GM19240 (cell line): ENCODE results near the gene HSPA6.
"Not testable (repeated sequence)": the region's sequence is repeated elsewhere in the genome, so short reads cannot be mapped to it uniquely, and the experiment has no call there.

ENCODE experiments used
- DNase-seq: peaks from one replicate; pipeline ENCODE4 v3.0.0; 2011; ENCODE audit warnings: low spot score; ENCODE audit not compliant: insufficient read length

HSPA6 gene

GRCh38 chr1:161502641-161503393, 21.5 kb upstream of the HSPA6 start:
- DNase-seq = no peak

- no peak for DNase-seq
Observed at GRCh38 chr1:161503394-161503748, 21.0 kb upstream of the HSPA6 start.

GRCh38 chr1:161505686-161506085, 18.7 kb upstream of the HSPA6 start:
- DNase-seq = no peak

GRCh38 chr1:161506336-161507223, 17.8 kb upstream of the HSPA6 start:
- no peak for DNase-seq

- no peak for DNase-seq
Observed at GRCh38 chr1:161510477-161510876, 13.9 kb upstream of the HSPA6 start.

- no peak for DNase-seq
Observed at GRCh38 chr1:161511018-161511755, 13.2 kb upstream of the HSPA6 start.

GRCh38 chr1:161511756-161512060, 12.6 kb upstream of the HSPA6 start:
- DNase-seq = no peak

GRCh38 chr1:161512636-161513447, 11.5 kb upstream of the HSPA6 start:
- DNase-seq = not testable (repeated sequence)

GRCh38 chr1:161513448-161513780, 10.9 kb upstream of the HSPA6 start:
- not testable (repeated sequence) for DNase-seq

GRCh38 chr1:161513953-161514352, 10.4 kb upstream of the HSPA6 start:
- not testable (repeated sequence) for DNase-seq

- not testable (repeated sequence) for DNase-seq
Observed at GRCh38 chr1:161523041-161523816, 1.1 kb upstream of the HSPA6 start.

GRCh38 chr1:161524742-161525291, 477 bp downstream of the HSPA6 start:
- DNase-seq = not testable (repeated sequence)

- not testable (repeated sequence) for DNase-seq
Observed at GRCh38 chr1:161525321-161525720, 981 bp downstream of the HSPA6 start.

GRCh38 chr1:161525918-161526317, 1.6 kb downstream of the HSPA6 start:
- DNase-seq = not testable (repeated sequence)

GRCh38 chr1:161528550-161528949, 4.2 kb downstream of the HSPA6 start:
- DNase-seq = not testable (repeated sequence)

GRCh38 chr1:161529463-161530104, 5.2 kb downstream of the HSPA6 start:
- not testable (repeated sequence) for DNase-seq

- not testable (repeated sequence) for DNase-seq
Observed at GRCh38 chr1:161530158-161530557, 5.8 kb downstream of the HSPA6 start.

- not testable (repeated sequence) for DNase-seq
Observed at GRCh38 chr1:161530671-161531641, 6.6 kb downstream of the HSPA6 start.
